ENCODE data around the gene RAD21L1. TPM values are rescaled to one million over a fixed set of nuclear protein-coding genes. Genes with fewer than 3 reads are reported as not detected.

The RAD21L1 gene
- total RNA-seq, 1 donor from 2014 or later, result 0.06 TPM

- H3K4me3 ChIP-seq (ENCODE audit: low read depth, low read length), result no peak overlapping the region
- TF ChIP-seq CTCF (conservative IDR thresholded peaks at IDR 0.05; ENCODE audit: low read depth, low read length), result no peak
- DNase-seq (ENCODE audit: low read depth), result no peak
Measured at GRCh38 chr20:1295276-1295930, 69.6 kb downstream of the RAD21L1 start.

GRCh38 chr20:1296117-1296610, 70.3 kb downstream of the RAD21L1 start:
- TF ChIP-seq CTCF (conservative IDR thresholded peaks at IDR 0.05; ENCODE audit: low read depth, low read length), result no peak
- no peak for DNase-seq (ENCODE audit: low read depth)
- no peak overlapping the region for H3K4me3 ChIP-seq (ENCODE audit: low read depth, low read length)

- TF ChIP-seq CTCF (conservative IDR thresholded peaks at IDR 0.05; ENCODE audit: low read depth, low read length), result no peak
- no peak for DNase-seq (ENCODE audit: low read depth)
Measured at GRCh38 chr20:1296922-1297321, 71.1 kb downstream of the RAD21L1 start.

GRCh38 chr20:1297486-1297885, 71.6 kb downstream of the RAD21L1 start:
- DNase-seq (ENCODE audit: low read depth), result no peak
- TF ChIP-seq CTCF (conservative IDR thresholded peaks at IDR 0.05; ENCODE audit: low read depth, low read length), result no peak
- no peak overlapping the region for H3K4me3 ChIP-seq (ENCODE audit: low read depth, low read length)

More at GRCh38 chr20:1296922-1297321, 71.1 kb downstream of the RAD21L1 start:
- no peak overlapping the region for H3K4me3 ChIP-seq (ENCODE audit: low read depth, low read length)

- no peak for DNase-seq (ENCODE audit: low read depth)
- no peak for TF ChIP-seq CTCF (conservative IDR thresholded peaks at IDR 0.05; ENCODE audit: low read depth, low read length)
- H3K4me3 ChIP-seq (ENCODE audit: low read depth, low read length), result no peak overlapping the region
Measured at GRCh38 chr20:1298166-1298565, 72.3 kb downstream of the RAD21L1 start.

GRCh38 chr20:1298888-1299511, 73.2 kb downstream of the RAD21L1 start:
- no peak for TF ChIP-seq CTCF (conservative IDR thresholded peaks at IDR 0.05; ENCODE audit: low read depth, low read length)
- DNase-seq (ENCODE audit: low read depth), result no peak

More at GRCh38 chr20:1298888-1299511, 73.2 kb downstream of the RAD21L1 start:
- no peak overlapping the region for H3K4me3 ChIP-seq (ENCODE audit: low read depth, low read length)
